A549 treated with CpdA at 1 μM for 4 hours (cell line): ENCODE results near the gene TYW1B. TPM values are rescaled to one million over a fixed set of nuclear protein-coding genes. Genes with fewer than 3 reads are reported as not detected.

Experiments used
- total RNA-seq: library from RNA; stranded (reverse); fragments of 200-300 nt; extraction: Qiagen RNA extraction; gene quantifications from 5 replicates; pipeline ENCODE4 v1.2.3, GENCODE V29; 2022; ENCODE audit warnings: low read depth

TYW1B gene, protein sequence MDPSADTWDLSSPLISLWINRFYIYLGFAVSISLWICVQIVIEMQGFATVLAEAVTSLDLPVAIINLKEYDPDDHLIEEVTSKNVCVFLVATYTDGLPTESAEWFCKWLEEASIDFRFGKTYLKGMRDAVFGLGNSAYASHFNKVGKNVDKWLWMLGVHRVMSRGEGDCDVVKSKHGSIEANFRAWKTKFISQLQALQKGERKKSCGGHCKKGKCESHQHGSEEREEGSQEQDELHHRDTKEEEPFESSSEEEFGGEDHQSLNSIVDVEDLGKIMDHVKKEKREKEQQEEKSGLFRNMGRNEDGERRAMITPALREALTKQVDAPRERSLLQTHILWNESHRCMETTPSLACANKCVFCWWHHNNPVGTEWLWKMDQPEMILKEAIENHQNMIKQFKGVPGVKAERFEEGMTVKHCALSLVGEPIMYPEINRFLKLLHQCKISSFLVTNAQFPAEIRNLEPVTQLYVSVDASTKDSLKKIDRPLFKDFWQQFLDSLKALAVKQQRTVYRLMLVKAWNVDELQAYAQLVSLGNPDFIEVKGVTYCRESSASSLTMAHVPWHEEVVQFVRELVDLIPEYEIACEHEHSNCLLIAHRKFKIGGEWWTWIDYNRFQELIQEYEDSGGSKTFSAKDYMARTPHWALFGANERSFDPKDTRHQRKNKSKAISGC
- 2.7 to 3.4 TPM (median 3.1 TPM) in 5 replicates for total RNA-seq

DNA sequence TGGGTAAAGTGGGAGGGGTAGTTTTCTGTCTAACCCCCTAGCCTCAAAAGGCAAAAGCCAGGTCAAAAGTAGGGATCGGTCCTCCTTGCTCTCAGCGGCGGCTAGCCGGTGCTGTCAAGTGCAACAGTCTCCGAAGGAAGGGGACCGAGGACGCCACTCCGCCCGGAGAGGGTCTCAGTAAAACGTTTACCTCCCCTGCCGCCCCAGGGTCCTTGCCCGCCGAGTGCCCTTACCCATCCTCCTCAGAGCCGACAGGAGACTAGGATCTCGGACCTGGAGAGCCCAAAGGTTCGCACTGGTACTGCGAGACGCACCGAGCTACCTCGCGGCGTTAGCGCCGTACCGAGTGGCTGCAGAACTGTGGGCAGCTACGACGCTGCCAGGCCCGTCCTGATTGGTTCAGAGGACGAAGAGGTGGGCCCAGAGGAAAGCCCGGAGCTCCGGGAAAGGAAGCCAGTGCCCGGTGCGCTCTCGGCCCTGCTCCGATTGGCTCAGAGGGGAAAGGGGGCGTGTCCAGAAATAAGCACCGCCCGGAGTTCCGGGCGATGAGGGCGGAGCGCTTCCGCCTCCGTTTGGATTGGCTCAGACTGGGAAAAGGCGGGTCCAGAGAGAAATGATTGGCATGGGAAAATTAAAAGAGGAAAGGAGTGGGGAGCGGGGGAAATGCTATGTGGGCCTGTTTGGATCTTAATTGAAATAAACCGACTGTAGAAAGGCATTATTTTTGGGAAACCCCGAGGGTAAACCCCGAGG lies at the start of gene TYW1B:
TSS of gene TYW1B (minus strand) at position 362 of the 753 bp plus-strand sequence. CDS start at position 237, 125 bp downstream.

Other genes starting within 250 kb of the TYW1B start
- gene POM121, start 96.9 kb upstream of the TYW1B start, total RNA-seq: 37.5 to 43.0 TPM (median 39.6 TPM) in 5 replicates
- 0.27 to 0.69 TPM (median 0.45 TPM) in 5 replicates for gene TRIM74, start 141.3 kb upstream of the TYW1B start, total RNA-seq
- gene SPDYE8, start 201.6 kb upstream of the TYW1B start, total RNA-seq: not detected in 5 replicates
- gene SPDYE11, start 229.7 kb upstream of the TYW1B start, total RNA-seq: not detected in 5 replicates